Activated CD8-positive, alpha-beta memory T cell treated with anti-CD3 and anti-CD28 coated beads for 1 hour (primary cell): ENCODE results near the gene MT4.
A peak's percentile ranks its signal among the peaks of the same experiment; 100 is the strongest.

Experiments used
- DNase-seq, 2 donors: peaks; one replicate each; pipeline ENCODE4 v3.0.0-alpha.2; 2020; ENCODE audit warnings: low read depth in 1 of 2; ENCODE audit errors: extremely low read depth in 1 of 2

Gene MT4

DNA sequence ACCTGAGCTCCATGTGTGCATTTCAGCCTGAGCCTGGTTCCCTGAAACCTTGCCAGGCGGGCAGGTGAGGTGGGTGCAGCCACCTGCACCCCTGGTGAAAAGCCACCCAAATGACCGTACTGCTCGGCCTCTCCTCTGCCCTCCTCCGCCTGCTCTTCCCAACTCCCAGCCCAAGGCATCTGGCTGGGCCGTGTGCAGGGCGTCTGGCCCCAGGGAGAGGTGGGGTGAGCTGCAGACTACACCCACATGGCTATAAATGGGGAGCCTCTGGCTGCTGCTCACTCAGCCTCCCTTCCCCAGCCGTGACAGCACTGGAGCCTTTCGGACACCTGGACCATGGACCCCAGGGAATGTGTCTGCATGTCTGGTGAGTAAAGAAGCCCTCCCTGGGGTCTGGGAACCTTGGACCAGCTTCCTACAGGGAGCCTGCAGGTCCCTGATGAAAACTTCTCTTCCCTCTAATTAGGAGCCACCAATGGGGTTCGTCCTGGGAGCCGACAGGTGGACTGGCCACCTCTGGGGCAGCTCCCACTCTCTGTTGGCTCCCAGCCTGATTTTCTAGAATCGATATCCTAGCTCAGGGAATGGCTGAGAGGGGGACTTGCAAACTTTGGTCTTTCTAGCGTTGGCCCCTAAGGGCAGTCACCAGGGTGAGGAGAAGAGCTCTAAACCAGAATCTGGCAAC, at the start of gene MT4:
Gene MT4 (plus strand): TSS at position 281 of the 685 bp plus-strand sequence. CDS start 56 bp downstream, at position 337.
- DNase-seq = no peak

DNA sequence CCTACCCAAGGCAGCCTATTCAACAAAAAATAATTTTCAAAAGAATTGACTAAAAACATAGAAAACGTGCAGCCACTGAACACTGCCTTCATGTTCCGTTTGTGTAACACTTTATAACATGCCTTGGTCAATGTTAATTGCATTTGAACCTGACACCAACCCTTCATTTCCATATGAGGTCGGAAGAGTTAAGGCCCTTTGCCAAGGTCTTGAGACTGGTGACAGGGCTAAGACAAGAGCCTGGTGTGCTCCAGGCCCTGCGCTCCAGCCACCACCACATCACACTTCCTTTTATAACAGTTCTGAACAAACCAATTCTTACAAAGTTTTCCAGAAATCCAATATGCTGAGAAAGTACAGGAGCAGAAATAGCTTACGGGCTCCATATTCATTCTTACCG, 49.2 kb upstream of the MT4 start:
- DNase-seq = no peak

DNA sequence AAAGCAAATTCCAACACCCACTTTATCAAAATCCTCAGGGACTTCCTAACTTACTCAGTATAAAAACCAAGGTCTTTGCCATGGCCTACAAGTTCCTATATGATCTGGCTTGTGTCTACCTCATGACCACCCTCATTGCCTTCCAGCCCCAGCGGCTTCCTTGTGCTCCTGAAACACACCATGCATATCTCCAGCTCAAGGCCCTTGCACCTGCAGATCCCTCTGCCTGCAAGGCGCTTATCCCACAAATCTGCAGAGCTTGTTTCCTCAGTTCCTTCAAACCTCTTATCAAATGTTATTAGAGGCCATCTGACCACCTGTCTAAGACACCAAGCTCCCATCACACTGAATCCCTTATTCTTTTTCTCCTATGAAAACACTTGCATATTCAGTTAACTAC, 47.7 kb upstream of the MT4 start:
- DNase-seq = no peak

DNA sequence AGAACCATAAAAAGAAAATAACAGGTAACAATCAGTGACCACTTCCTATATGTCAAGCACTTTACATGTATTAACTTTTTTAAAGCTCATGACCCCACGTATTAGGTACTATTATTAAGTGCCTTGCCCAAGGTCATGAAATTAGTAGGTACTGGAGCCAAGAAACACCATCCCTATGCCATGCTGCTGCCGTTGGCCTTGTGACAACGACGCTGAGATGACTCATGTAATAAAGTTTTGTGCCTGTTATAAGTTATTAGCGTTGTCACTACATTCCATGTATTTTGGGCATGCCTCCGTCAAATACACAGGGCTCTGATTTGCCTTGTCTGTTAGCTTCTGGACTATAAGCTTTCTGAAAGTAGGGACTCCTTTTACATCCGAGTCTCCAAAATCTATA, 46.4 kb upstream of the MT4 start:
- DNase-seq = no peak

DNA sequence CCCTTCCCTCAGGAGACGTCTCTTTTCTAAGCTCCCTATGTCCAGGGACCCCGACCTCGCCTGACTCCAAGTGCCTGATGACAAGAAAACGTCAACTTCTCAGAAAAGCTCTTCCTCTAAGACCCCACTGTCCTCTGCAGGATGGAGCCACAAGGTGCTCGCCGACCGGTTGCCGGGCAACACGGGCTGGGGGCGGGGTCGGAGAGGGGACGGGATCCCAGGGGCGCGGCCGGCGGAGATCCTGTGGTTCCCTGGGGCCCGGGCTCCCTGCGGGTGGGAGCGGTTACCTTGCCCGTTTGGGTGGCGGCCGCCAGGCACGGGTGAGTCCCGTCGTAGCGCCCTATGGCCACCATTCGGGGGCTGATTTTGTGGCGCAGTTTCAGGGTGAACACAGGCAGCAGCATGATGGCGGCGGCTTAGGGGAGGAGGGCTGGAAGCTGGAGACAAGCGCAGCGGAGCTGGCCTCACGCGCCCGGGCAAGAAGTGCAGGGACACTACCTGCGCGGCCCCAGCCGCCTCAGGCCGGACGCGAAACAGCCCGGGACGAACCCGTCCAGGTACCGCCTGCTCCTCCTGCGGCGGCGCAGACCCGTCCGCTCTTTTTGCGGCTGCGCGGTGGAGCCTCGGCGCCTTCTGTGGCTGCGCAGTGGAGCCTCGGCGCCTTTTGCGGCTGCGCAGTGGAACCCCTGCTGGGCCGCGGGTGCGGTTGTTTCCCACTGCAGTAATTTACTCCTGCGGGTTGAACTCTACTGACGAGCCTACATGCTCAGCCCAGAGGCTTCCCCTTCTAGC, 45.2 kb upstream of the MT4 start, which contains the start of gene BBS2:
Gene BBS2 (minus strand): TSS at position 566 of the 792 bp plus-strand sequence. CDS start 162 bp downstream, at position 404.
- DNase-seq = peak; percentile 78 to 88

DNA sequence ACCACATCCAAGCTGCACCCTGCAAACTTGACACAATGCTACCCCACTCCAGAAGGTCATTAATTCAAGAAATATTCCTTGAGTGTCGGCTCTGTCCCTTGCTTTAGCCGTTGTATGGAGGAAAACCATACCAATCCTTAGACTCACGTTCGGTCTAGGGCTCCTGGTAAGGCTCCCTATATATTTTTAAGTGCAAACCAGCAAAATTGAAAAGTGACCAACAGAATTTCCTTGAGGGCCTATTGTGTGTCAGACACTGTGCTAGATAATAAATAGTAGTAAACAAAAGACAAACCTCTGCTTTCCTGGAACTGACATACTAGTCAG, 44.7 kb upstream of the MT4 start:
- DNase-seq = no peak

DNA sequence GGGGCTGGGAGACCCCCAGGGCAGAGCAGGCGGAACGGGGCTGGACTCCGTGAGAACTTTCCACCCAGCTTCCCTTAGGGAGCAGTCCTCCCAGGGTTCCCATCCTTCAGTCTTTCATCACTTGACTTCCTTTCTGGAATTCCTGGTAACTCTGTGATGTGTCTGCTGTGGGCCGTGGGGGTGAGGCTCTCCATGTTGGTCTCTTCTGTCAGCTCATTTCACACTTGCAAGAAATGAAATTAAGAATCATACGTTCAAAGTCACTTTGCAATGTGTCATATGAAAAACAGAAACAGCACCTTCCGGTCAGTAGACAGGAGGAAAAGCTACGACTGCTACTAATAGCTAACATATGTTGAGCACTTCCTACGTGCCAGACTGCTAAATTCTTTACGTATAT, 39.6 kb upstream of the MT4 start:
- no peak for DNase-seq

DNA sequence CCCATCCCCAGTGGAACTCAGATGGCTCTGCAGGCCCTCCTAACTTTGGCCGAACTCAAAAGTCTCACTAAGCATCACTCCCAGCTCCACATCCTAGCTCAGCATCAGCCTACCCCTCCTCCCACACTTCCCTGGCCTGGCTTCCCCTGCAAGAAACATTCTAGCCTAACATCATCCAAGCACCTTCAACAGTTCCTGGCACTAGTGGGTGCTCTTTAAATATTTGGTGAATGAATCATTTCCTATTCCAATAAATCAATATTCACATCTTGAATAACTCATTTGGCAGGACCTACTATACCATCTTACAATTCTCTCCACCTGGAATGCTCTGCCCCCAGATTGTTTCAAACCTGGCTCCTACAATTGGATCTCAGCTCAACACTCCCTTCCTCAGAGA, 34.0 kb upstream of the MT4 start:
- no peak for DNase-seq

DNA sequence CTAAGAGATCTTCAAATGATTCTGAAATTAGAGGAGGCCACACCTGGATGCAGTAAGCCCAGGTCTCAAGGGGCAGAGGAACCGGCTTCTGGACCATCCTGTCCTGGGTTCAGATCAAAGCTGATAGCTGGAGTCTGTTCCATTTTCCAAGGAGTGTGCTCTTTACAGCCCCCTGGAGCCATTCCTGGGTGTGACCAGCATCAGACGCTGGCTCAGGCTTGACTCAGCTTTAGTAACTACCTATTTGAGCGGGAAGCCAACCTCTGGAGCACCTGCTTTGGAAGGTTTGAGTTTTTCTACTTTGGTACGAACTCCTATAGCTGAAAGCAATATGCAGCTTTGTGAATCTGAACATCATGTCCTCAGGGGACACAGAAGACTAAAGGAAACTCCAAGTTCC, 32.2 kb upstream of the MT4 start:
- no peak for DNase-seq

DNA sequence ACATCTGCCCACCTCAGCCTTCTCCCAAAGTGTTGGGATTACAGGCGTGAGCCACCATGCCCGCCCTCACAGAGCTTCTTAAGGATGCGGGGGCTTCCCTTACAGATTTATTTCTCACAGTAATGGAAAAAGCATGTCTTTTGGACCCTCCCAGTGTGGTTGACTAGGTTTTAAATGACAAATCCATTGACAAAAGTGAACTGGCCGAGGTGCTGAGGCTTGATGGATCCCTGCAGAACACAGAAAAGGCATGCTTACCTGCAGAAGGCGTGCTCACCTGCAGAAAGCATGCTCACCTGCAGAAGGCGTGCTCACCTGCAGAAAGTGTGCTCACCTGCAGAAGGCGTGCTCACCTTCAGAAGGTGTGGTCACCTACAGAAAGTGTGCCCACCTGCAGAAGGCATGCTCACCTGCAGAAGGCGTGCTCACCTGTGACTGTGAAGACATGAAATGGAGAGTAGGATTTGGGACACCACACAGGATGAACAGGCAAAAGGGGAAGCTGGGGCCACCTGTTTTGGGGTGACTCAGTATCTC, 30.0 kb upstream of the MT4 start:
- no peak for DNase-seq

DNA sequence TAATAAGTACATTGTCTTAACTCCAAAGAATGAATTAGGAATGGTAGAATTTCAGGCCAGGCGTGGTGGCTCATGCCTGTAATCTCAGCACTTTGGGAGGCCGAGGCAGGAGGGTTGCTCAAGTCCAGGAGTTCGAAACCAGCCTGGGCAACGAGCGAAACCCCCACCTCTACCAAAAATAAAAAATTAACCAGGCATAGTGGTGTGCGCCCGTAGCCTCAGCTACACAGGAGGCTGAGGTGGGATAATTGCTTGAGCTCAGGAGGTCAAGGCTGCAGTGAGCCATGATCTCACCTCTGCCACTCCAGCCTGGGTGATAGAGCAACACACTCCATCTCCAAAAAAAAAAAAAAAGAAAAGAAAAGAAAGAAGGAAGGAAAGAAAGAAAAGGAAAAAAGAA, 26.5 kb upstream of the MT4 start:
- DNase-seq = no peak

DNA sequence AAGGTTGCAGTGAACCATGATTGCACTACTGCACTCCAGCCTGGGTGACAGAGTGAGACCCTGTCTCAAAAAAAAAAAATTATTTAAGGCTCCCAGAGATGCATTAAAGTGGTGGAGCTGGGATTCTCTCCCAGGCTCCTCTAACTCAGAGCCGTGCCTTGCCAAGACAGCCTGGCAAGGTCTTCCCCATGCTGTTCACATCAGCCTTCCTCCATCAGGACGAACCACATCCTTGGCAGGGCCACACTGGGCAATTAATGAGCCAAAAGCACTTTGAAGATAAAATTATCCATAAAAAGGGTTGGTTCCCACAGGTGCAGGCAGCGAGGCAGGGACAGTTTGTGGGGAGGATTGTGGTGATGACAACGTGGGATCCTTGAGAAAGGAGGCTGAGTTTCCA, 25.2 kb upstream of the MT4 start:
- DNase-seq = no peak

DNA sequence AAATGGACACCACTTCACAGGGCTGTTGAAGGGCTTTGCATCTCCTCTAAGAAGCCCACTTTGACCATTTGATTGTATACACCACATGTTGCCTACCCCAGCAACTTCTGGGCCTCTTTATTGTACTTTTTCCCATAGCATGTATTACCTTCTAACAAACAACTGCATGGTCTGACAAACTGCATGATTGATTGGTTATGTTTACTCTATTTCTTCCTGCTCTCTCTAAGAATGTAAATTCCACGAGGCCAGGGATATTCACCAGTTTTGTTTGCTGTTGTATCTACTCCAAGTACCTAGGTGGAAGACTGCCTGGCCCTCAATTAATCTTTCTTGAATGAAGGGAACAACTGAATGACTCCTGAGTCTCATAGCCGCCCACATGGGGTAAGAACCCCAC, 22.8 kb upstream of the MT4 start:
- DNase-seq = no peak

DNA sequence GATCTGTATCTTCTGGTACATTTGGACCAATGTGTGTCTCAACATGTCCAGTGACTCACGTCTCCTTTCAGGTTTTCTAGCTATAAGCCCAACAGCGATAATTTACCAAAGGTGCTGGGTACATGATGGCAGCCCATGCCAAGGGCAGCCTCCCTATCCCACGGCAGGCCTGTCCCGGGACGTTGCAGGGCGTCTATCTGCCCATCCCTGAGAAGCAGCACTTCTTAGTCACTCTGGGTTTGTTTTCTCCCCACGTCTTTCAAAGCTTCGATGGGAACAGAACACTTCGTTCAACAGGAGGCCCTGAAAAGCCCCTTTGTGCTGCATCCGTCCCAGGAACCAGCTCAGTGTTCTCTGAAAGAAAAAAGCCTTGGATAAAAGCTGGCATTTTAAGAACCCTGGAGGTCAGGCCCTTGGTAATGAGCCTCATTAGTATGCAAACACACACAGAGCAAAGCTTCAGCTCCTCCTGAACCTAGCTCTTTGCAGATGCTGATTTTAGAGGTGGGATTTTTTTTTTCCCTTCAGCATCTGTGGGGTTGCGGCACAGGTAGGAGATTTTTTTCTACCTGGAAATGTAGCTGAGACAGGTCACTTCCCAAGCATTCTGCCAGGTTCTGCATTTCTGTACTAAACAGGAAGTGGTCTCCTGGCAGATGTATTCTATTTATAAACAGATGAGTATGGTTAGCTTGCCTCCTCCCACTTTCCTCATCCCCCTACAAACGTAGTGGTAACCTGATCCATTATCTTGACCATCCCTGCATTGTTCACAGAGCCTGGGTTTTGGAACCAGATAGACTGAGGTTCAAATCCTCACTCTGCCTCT, 17.5 kb upstream of the MT4 start:
- DNase-seq = no peak

DNA sequence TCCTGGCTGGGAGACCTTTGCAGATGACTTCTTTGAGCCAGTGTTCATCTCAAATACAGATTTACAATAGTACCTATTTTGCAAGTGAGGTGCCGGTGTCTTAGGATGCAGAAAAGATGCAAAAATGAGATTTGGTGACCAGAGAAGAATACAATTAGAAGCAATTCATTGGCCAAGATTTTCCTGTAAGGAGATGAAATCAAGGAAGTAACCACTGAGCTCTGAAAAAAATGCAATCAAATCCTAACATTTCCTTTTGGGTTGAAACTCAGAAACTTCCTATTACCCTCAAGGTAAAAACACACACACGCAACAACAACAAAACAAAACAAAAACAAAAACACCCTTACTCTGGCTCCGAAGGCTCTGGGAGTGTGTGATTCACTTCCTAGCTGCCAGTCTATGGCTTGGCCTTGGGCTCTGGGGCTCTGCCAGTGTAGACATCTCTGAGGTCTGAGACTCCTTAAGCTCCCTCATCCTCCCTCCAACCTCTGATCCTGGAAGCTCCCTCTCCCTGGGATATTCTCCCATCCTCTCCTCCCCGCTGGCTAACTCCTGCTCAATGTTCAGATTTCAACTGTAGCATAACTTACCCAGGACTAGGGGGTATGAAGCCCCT, 16.8 kb upstream of the MT4 start:
- no peak for DNase-seq

DNA sequence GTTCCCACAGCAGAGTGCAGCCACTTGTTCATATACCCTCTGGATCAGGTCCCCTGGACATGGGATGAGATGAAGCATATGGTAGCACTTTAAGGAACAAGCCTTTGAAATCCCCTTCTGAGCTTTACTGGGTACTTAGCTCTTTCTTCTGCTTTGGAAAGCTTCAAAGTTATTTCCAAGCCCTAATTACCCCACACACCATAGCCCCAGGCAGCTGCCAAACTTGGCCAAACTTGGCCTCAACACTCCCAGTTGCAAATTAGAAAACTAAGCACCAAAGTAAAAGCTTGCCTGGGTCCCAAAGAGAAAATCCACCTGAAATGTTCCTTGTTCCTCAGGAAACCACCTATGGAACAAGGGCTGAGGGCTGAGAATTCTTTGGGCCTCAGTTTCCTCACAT, 15.7 kb upstream of the MT4 start:
- no peak for DNase-seq

DNA sequence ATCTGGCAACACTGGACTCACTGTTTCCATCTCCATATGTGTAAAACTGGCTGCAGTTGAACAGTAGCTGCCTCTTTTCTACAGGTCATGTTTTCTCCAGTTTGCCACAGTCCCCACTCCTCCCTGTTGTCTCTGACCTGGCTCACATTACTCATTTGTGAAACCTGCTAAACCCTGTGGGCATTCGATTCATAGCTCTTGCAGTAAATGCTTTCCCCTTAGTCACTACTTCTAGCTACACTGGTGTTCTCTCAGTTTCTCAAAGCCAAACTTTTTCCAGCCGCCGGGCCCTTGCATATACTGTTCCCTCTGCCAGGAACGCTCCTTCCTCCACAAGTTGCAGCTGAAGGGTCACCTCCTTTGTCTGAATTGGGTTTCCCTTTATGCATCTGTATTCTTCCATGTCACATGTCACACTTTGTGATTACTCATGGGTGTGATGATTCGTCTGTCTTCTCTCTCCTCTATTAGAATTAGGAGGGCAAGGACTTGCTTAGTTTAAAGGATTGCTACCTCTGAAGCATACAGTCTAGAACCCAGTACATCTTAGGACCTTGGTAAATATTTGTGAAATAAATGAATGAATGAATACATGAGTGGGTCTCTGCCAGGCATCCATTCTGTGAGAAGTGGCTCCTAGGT, 15.0 kb upstream of the MT4 start:
- no peak for DNase-seq

DNA sequence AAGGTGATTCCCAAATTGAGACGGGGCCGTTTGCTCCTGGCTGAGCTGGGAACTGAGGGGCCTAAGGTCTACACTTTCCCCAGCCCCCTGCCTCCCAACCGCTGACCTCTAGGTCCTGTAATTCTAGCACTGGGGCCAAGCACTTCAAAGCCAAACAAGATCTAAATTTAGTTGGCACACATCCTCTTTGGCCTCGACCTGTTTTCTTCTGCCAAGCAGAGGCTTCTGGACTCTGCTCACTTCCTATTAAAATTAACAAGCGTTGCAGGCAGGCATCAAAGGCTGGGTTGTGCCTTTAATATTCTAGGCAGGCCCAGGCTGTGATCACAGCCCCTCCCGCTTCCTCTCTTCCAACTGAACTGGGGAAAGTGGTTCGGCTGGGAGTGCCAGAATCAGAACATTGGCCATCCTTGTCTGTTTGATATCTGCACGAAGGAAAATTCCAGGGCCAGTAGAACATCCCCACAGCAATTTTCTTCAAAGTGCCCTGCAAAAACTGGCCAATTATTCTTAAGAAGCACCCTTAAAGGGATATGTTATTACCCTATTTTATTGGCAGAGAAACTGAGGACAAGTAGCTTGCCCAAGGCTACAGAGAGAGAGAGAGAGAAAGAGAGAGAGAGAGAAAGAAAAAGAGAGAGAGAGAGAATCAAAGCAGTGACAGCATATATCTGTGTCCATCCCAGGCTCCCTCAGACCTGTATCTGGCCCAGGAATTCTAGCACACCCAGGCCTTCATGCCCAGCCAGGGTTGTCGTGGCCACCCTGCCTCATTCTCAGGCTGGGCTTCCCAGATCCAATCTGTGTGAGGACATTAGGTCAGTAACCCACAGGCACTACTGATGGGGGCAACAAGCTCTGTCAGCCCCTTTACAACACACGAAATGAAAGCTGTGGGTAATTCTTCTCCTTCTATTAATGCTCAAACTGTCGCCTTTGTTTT, 12.8 kb upstream of the MT4 start:
- no peak for DNase-seq

DNA sequence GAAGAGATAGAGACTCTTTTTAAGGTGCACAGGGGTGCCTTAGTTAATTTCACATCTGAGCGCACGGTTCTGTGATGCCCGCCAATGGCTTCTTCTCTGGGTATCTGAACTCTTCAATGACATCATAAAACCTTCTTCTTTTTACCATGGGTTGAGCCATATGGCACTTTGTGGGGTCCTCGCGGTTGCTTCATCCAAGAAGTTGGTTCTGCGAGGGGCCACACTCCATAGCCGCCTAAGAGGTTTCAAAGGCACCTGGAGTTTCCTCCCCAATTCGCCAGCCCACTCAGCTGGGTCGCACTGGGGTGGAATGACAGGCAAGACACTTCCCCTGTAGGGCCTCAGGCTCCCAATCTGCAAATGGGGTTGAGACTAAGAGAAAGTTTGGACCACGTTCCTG, 10.4 kb upstream of the MT4 start:
- DNase-seq = no peak
